ENCODE measurements around the gene RFTN2. TPM values are rescaled to one million over a fixed set of nuclear protein-coding genes. Genes with fewer than 3 reads are reported as not detected.
"Not testable (repeated sequence)": the region's sequence is repeated elsewhere in the genome, so short reads cannot be mapped to it uniquely, and the experiment has no call there.

Gene RFTN2
- total RNA-seq, 4 donors from 2014 or later = 13.5 to 45.8 (median 38.6) TPM

GRCh38 chr2:197558393-197558792 is 117.0 kb downstream of the RFTN2 start:
- Histone ChIP-seq H3K27me3 (no peaks in the 10 kb centered on the region), H3K9me3 (no peaks in the 10 kb centered on the region), H3K4me3 (no peak overlapping the region), H3K36me3 (peaks cover 0 to 40% (median 0%) of the 10 kb centered on the region in 3 donors), H3K27ac (no peak overlapping the region), H3K4me1 (peaks cover 0 to 7% (median 0%) of the 10 kb centered on the region in 4 donors)
- DNase-seq (ENCODE audit: low spot score in 2 of 2) = no peak
- 96 to 97% methylated on average over 3 of the region's 3 CpGs for WGBS, 2 donors
- no peak for TF ChIP-seq EP300 (IDR thresholded peaks at IDR 0.05)
- no peak for TF ChIP-seq POLR2A (IDR thresholded peaks at IDR 0.05)
- TF ChIP-seq CTCF (IDR thresholded peaks at IDR 0.05) = no peak

DNA sequence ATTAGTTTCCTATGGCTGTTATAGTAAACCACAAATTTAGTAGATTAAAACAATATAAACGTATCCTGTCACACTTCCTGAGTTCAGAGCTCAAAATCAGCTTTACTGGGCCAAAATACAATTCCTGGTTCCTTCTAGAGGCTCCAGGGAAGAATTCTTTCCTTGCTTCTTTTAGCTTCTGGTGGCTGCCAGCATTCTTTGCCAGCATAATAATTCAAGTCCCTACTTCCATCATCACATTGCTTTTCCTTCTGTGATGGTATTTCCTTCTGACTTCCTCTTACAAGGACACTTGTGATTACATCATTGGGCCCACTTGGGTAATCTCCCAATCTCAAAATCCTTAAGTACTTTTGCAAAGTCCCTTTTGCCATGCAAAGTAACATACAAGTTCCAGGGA is 118.9 kb downstream of the RFTN2 start:
- Histone ChIP-seq H3K4me3 (no peak overlapping the region), H3K27ac (peak overlapping the region in 2 of 4 donors; percentile 2 to 26), H3K36me3 (peaks cover 0 to 54% (median 0%) of the 10 kb centered on the region in 3 donors), H3K27me3 (no peaks in the 10 kb centered on the region), H3K9me3 (no peaks in the 10 kb centered on the region), H3K4me1 (peaks cover 0 to 7% (median 0%) of the 10 kb centered on the region in 4 donors)
- TF ChIP-seq EP300 (IDR thresholded peaks at IDR 0.05) (peak in 1 of 2 donors; percentile 38), POLR2A (IDR thresholded peaks at IDR 0.05) (no peak)
- DNase-seq (ENCODE audit: low spot score in 2 of 2) = no peak
- 30 to 44% methylated on average over 1 of the region's 1 CpG for WGBS, 2 donors

DNA sequence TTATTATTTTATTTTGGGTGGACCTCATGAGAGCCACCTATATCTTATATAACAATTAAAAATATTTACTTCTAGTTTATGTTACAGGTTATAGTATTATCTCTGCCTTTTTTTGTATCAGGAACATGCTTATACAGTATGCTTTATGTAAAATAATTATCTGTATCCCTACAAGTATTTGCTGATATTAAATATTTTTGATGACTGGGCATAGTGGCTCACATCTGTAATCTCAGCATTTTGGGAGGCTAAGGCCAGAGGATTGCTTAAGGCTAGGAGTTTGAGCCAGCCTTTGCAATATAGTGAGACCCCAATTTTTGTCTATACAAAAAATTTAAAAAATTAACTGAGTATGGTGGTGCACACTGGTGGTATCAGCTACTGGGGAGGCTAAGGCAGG is 119.9 kb downstream of the RFTN2 start:
- Histone ChIP-seq H3K9me3 (no peaks in the 10 kb centered on the region), H3K4me3 (no peak overlapping the region), H3K36me3 (peaks cover 0 to 64% (median 0%) of the 10 kb centered on the region in 3 donors), H3K4me1 (peaks cover 0 to 7% (median 0%) of the 10 kb centered on the region in 4 donors), H3K27ac (no peak overlapping the region), H3K27me3 (no peaks in the 10 kb centered on the region)
- DNase-seq (ENCODE audit: low spot score in 2 of 2) = no peak
- TF ChIP-seq EP300 (IDR thresholded peaks at IDR 0.05) = no peak
- TF ChIP-seq POLR2A (IDR thresholded peaks at IDR 0.05) = no peak
- TF ChIP-seq CTCF (IDR thresholded peaks at IDR 0.05) = no peak

DNA sequence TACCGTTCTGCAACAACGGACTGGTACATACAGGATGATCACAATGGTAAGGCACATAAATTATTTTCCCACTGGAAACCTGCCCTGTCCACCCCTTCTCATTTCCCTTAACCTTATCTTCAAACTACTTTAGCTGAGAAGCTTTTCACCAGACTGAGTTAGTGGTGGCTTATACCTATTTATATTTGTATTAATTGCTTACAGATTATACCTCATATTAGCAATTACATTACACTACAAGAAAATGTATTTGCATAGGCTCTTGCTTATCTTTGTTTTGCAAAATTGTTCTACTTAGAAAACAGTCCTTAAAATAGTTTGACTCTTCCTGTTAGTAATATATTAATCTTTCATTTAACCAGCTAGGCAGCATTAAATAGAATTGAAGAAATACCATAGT is 124.1 kb downstream of the RFTN2 start:
- peaks cover 0 to 72% (median 0%) of the 10 kb centered on the region in 3 donors for H3K36me3 ChIP-seq
- H3K4me3 ChIP-seq; H3K27ac ChIP-seq; H3K9me3 ChIP-seq; H3K4me1 ChIP-seq; H3K27me3 ChIP-seq; DNase-seq (ENCODE audit: low spot score in 2 of 2): not testable (repeated sequence)
- WGBS, 2 donors = 85 to 93% methylated on average over 2 of the region's 2 CpGs

GRCh38 chr2:197548582-197548981 is 126.8 kb downstream of the RFTN2 start:
- H3K36me3 ChIP-seq = peaks cover 0 to 77% (median 4%) of the 10 kb centered on the region in 3 donors
- no peak for DNase-seq (ENCODE audit: low spot score in 2 of 2)
- no peaks in the 10 kb centered on the region for H3K27me3 ChIP-seq
- H3K9me3 ChIP-seq = no peaks in the 10 kb centered on the region
- TF ChIP-seq POLR2A (IDR thresholded peaks at IDR 0.05) (no peak), EP300 (IDR thresholded peaks at IDR 0.05) (no peak), CTCF (IDR thresholded peaks at IDR 0.05) (no peak)
- H3K27ac ChIP-seq = no peak overlapping the region
- no peaks in the 10 kb centered on the region for H3K4me1 ChIP-seq
- H3K4me3 ChIP-seq = no peak overlapping the region
- 90 to 93% methylated on average over 5 of the region's 5 CpGs for WGBS, 2 donors

- Histone ChIP-seq H3K27me3 (no peaks in the 10 kb centered on the region), H3K4me1 (peaks cover 0 to 4% (median 0%) of the 10 kb centered on the region in 4 donors), H3K27ac (no peak overlapping the region), H3K9me3 (no peaks in the 10 kb centered on the region), H3K36me3 (peaks cover 0 to 81% (median 11%) of the 10 kb centered on the region in 3 donors), H3K4me3 (no peak overlapping the region)
- WGBS, 2 donors = 86 to 92% methylated on average over 5 of the region's 5 CpGs
- no peak for DNase-seq (ENCODE audit: low spot score in 2 of 2)
- TF ChIP-seq CTCF (IDR thresholded peaks at IDR 0.05) (no peak), POLR2A (IDR thresholded peaks at IDR 0.05) (no peak), EP300 (IDR thresholded peaks at IDR 0.05) (no peak)
Measured at GRCh38 chr2:197547163-197547900, 128.1 kb downstream of the RFTN2 start.
